ENCODE results near the gene LPO. TPM values are rescaled to one million over a fixed set of nuclear protein-coding genes. Genes with fewer than 3 reads are reported as not detected.
A peak's percentile ranks its signal among the peaks of the same experiment; 100 is the strongest.

LPO gene
- total and polyA plus RNA-seq, 9 of the 15 experiments (the other 6 are each of a cell fraction or from before 2014, with no cell fraction given), result 0.07 to 0.11 TPM; not detected in 7

- TF ChIP-seq SRF (CRISPR knock-in tag; IDR thresholded peaks at IDR 0.05), result peak in 1 of 2 experiments; percentile 13; a peak in 1 of 4 replicates
- no peak; the same call in 1 of the 2 replicates for TF ChIP-seq ZNF239 (CRISPR knock-in tag; IDR thresholded peaks at IDR 0.05)
- no peak for TF ChIP-seq DIDO1 (tag; IDR thresholded peaks at IDR 0.05; ENCODE audit: low read depth)
- TF ChIP-seq ZNF280B (CRISPR knock-in tag; IDR thresholded peaks at IDR 0.05), result no peak
- TF ChIP-seq TRIM24 (IDR thresholded peaks at IDR 0.05), result no peak
- no peak for TF ChIP-seq GTF2F1 (IDR thresholded peaks at IDR 0.05; ENCODE audit: low read depth, low read length)
- TF ChIP-seq PTBP1 (IDR thresholded peaks at IDR 0.05; ENCODE audit: low read depth, low read length), result no peak
- peak; percentile 49; the same call in 1 of the 2 replicates for TF ChIP-seq DPF2 (IDR thresholded peaks at IDR 0.05)
- TF ChIP-seq ZNF384 (IDR thresholded peaks at IDR 0.05; ENCODE audit: low read depth, low read length), result no peak
- TF ChIP-seq SNAPC5 (CRISPR knock-in tag; IDR thresholded peaks at IDR 0.05), result no peak
- no peak for TF ChIP-seq NBN (IDR thresholded peaks at IDR 0.05; ENCODE audit: low read depth)
- peak; percentile 65 for TF ChIP-seq ATF1 (CRISPR knock-in tag; IDR thresholded peaks at IDR 0.05)
- TF ChIP-seq ATF1 (tag; IDR thresholded peaks at IDR 0.05), result peak; percentile 92
- no peak for TF ChIP-seq ZBED1 (IDR thresholded peaks at IDR 0.05)
- TF ChIP-seq CCNT2 (IDR thresholded peaks at IDR 0.05; ENCODE audit: borderline replicate concordance, extremely low read depth, insufficient read length, low read depth, low read length), result peak; percentile 78
- no peak for TF ChIP-seq SMAD3 (CRISPR knock-in tag; conservative IDR thresholded peaks at IDR 0.05)
- TF ChIP-seq ZNF140 (CRISPR knock-in tag; IDR thresholded peaks at IDR 0.05), result no peak
- TF ChIP-seq MAX (CRISPR knock-in tag; IDR thresholded peaks at IDR 0.05), result peak; percentile 89
- no peak for TF ChIP-seq HMGXB4 (CRISPR knock-in tag; IDR thresholded peaks at IDR 0.05)
- TF ChIP-seq KAT8 (IDR thresholded peaks at IDR 0.05; ENCODE audit: low read depth), result no peak
- 0 out of 2 replicates have a peak, but pooled peaks have one; percentile 20 for TF ChIP-seq DMBX1 (CRISPR knock-in tag; IDR thresholded peaks at IDR 0.05; ENCODE audit: borderline replicate concordance)
These were observed 19.2 kb upstream of the LPO start, which contains the start of gene MKS1 (continued) for GRCh38 chr17:58219007-58219788.

Measured in K562 (cell line).